Calu3 (cell line): ENCODE results near the gene KIF26A. TPM values are rescaled to one million over a fixed set of nuclear protein-coding genes. Genes with fewer than 3 reads are reported as not detected.

Source experiments
- BruUV-seq: library from RNA; stranded (reverse); fragments of 400-500 nt; replicated peaks from 2 replicates; lab custom pipeline; 2021; lab: Mats Ljungman, UMichigan
- CTCF ChIA-PET: fragments of 300-600 bp; sonication (Branson Sonifier 250); formaldehyde crosslinking; loops from one replicate; lab custom pipeline; 2022; ENCODE audit warnings: antibody characterized with exemption; lab: Charles Lee
- DNase-seq: peaks from one replicate; pipeline ENCODE4 v3.0.0; 2022
- H3K27ac Mint-ChIP-seq: one replicate; pipeline ENCODE4 v1.8.0; 2022; ENCODE audit warnings: mixed read lengths; ENCODE audit not compliant: unreplicated experiment
- H3K27me3 Mint-ChIP-seq: one replicate; pipeline ENCODE4 v1.8.0; 2022; ENCODE audit warnings: mixed read lengths; ENCODE audit not compliant: unreplicated experiment
- H3K36me3 Mint-ChIP-seq: one replicate; pipeline ENCODE4 v1.8.0; 2022; ENCODE audit warnings: mild to moderate bottlenecking, moderate library complexity, mixed read lengths; ENCODE audit not compliant: insufficient read depth, unreplicated experiment
- H3K4me1 Mint-ChIP-seq: one replicate; pipeline ENCODE4 v1.8.0; 2022; ENCODE audit warnings: mild to moderate bottlenecking, low read depth, mixed read lengths; ENCODE audit not compliant: unreplicated experiment
- H3K4me3 Mint-ChIP-seq: one replicate; pipeline ENCODE4 v1.8.0; 2022; ENCODE audit warnings: mild to moderate bottlenecking, low read depth, moderate library complexity, mixed read lengths; ENCODE audit not compliant: unreplicated experiment
- H3K9me3 Mint-ChIP-seq: one replicate; pipeline ENCODE4 v1.8.0; 2022; ENCODE audit warnings: low read depth, mixed read lengths; ENCODE audit not compliant: unreplicated experiment
- CTCF ChIP-seq: fragments of 200-600 bp; IDR thresholded peaks from one replicate; pipeline ENCODE4 v1.8.0; 2022; ENCODE audit warnings: antibody characterized with exemption; ENCODE audit not compliant: unreplicated experiment
- intact Hi-C: fragments of 100-400 bp; cut with micrococcal nuclease; formaldehyde crosslinking; loops from one replicate; pipeline ENCODE4 v1.10.0; 2022; ENCODE audit not compliant: unreplicated experiment
- total RNA-seq: library from RNA; stranded (reverse); gene quantifications from 2 replicates; pipeline ENCODE4 v1.2.3, GENCODE V29; 2022

The KIF26A gene
- total RNA-seq, 1 experiment from 2014 or later, result 0.07 TPM

DNA sequence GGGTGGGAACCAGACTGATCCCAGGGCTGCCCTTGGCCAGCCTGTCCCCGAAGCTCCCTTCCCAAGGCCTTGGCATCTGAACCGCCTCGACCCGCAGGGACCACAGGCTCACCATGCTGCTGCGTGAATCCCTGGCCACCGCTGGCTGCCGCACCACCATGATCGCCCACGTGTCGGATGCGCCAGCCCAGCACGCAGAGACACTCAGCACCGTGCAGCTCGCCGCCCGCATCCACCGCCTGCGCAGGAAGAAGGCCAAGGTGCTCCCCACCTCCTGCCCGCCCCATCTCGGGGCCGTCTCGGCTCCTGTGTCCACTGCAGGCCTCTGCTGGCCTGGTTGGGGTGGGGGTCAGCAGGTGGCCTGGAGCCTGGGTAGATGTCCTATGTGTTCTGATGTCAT, 35.7 kb downstream of the KIF26A start:
- peaks cover 37% of the 10 kb centered on the region for H3K27me3 Mint-ChIP-seq
- H3K36me3 Mint-ChIP-seq, result no peaks in the 10 kb centered on the region
- H3K4me1 Mint-ChIP-seq, result peaks cover 13% of the 10 kb centered on the region
- intact Hi-C loops, result no loop called here
- H3K4me3 Mint-ChIP-seq, result no peak overlapping the region
- TF ChIP-seq CTCF, result no peak
- DNase-seq, result no peak
- no peak overlapping the region for H3K27ac Mint-ChIP-seq
- CTCF ChIA-PET, result no interaction called here
- BruUV-seq, result no TSS peak
- no peaks in the 10 kb centered on the region for H3K9me3 Mint-ChIP-seq

- no peak for TF ChIP-seq CTCF
- intact Hi-C loops, result no loop called here
- no peaks in the 10 kb centered on the region for H3K36me3 Mint-ChIP-seq
- CTCF ChIA-PET, result no interaction called here
- no peak overlapping the region for H3K4me3 Mint-ChIP-seq
- peaks cover 33% of the 10 kb centered on the region for H3K27me3 Mint-ChIP-seq
- H3K4me1 Mint-ChIP-seq, result peaks cover 13% of the 10 kb centered on the region
- no peak for DNase-seq
- no peak overlapping the region for H3K27ac Mint-ChIP-seq
- BruUV-seq, result no TSS peak
- H3K9me3 Mint-ChIP-seq, result no peaks in the 10 kb centered on the region
Observed at GRCh38 chr14:104175041-104175440, 36.7 kb downstream of the KIF26A start.

GRCh38 chr14:104175811-104176210, 37.4 kb downstream of the KIF26A start:
- TF ChIP-seq CTCF, result no peak
- no peaks in the 10 kb centered on the region for H3K36me3 Mint-ChIP-seq
- peaks cover 13% of the 10 kb centered on the region for H3K4me1 Mint-ChIP-seq
- no TSS peak for BruUV-seq
- no peak overlapping the region for H3K4me3 Mint-ChIP-seq
- no peak for DNase-seq
- CTCF ChIA-PET, result no interaction called here
- H3K9me3 Mint-ChIP-seq, result no peaks in the 10 kb centered on the region
- intact Hi-C loops, result no loop called here
- peaks cover 33% of the 10 kb centered on the region for H3K27me3 Mint-ChIP-seq
- H3K27ac Mint-ChIP-seq, result no peak overlapping the region

GRCh38 chr14:104176611-104177010, 38.2 kb downstream of the KIF26A start:
- Mint-ChIP-seq H3K36me3 (no peaks in the 10 kb centered on the region), H3K4me3 (no peak overlapping the region), H3K27ac (no peak overlapping the region), H3K27me3 (peaks cover 33% of the 10 kb centered on the region), H3K9me3 (no peaks in the 10 kb centered on the region), H3K4me1 (peaks cover 7% of the 10 kb centered on the region)
- TF ChIP-seq CTCF, result no peak
- no TSS peak for BruUV-seq
- intact Hi-C loops, result no loop called here
- DNase-seq, result no peak
- CTCF ChIA-PET, result no interaction called here
